GM10266 (cell line): Measurements from ENCODE around the gene LRRC42.

Source experiments
- DNase-seq: peaks from one replicate; pipeline ENCODE4 v3.0.0; 2012; ENCODE audit errors: extremely low spot score
- TF ChIP-seq, protein P1 (sequence below): IDR thresholded peaks from 2 replicates; pipeline ENCODE4 v1.5.1; 2012; ENCODE audit warnings: mild to moderate bottlenecking, low read depth; ENCODE audit not compliant: control insufficient read depth, insufficient read depth; ENCODE audit errors: missing control alignments

LRRC42 gene

GRCh38 chr1:53929246-53929960 is 16.7 kb upstream of the LRRC42 start:
- no peak for DNase-seq

DNA sequence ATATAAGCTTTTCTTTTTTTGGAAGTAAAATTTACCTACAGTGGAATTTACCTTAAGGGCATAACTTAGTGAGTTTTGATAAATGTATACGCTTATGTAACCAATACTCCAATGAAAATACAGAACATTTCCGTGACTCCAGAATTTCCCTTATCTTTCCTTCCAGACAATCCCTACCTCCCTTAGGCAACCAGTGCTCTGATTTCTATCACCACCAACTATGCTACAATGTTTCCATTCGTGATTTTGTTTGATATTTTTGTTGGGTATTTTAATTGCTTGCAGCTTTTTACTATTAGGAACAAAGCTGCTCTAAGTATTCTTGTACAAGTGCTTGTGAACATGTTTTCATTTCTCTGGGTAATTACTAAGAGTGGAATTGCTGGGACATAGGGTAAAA is 15.2 kb upstream of the LRRC42 start:
- TF ChIP-seq, protein P1, sequence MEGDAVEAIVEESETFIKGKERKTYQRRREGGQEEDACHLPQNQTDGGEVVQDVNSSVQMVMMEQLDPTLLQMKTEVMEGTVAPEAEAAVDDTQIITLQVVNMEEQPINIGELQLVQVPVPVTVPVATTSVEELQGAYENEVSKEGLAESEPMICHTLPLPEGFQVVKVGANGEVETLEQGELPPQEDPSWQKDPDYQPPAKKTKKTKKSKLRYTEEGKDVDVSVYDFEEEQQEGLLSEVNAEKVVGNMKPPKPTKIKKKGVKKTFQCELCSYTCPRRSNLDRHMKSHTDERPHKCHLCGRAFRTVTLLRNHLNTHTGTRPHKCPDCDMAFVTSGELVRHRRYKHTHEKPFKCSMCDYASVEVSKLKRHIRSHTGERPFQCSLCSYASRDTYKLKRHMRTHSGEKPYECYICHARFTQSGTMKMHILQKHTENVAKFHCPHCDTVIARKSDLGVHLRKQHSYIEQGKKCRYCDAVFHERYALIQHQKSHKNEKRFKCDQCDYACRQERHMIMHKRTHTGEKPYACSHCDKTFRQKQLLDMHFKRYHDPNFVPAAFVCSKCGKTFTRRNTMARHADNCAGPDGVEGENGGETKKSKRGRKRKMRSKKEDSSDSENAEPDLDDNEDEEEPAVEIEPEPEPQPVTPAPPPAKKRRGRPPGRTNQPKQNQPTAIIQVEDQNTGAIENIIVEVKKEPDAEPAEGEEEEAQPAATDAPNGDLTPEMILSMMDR: no peak
- DNase-seq: no peak

More at GRCh38 chr1:53929246-53929960, 16.7 kb upstream of the LRRC42 start:
- TF ChIP-seq, protein P1: no peak

DNA sequence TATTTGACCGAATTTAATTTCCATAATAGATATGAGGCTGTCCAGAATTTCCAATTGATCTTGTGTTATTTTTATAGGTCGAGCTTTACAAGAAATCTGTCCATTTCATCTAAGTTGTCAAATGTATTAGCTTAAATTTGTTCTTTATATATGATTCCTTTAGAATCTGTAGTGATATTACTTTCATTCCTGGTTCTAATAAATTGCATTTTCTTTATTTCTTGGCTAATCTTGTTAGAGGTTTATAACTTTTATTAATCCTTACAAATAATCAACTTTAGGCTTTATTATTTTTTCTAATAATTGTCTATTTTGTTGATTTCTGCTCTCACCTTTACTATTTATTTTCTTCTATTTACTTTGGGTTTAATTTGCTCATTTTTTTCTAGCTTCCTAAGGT is 14.6 kb upstream of the LRRC42 start:
- DNase-seq: no peak
- TF ChIP-seq, protein P1: no peak

- DNase-seq: no peak
- TF ChIP-seq, protein P1: no peak
Observed at GRCh38 chr1:53934170-53934765, 11.9 kb upstream of the LRRC42 start.

- TF ChIP-seq, protein P1: no peak
- DNase-seq: no peak
Observed at GRCh38 chr1:53936430-53936829, 9.7 kb upstream of the LRRC42 start.

DNA sequence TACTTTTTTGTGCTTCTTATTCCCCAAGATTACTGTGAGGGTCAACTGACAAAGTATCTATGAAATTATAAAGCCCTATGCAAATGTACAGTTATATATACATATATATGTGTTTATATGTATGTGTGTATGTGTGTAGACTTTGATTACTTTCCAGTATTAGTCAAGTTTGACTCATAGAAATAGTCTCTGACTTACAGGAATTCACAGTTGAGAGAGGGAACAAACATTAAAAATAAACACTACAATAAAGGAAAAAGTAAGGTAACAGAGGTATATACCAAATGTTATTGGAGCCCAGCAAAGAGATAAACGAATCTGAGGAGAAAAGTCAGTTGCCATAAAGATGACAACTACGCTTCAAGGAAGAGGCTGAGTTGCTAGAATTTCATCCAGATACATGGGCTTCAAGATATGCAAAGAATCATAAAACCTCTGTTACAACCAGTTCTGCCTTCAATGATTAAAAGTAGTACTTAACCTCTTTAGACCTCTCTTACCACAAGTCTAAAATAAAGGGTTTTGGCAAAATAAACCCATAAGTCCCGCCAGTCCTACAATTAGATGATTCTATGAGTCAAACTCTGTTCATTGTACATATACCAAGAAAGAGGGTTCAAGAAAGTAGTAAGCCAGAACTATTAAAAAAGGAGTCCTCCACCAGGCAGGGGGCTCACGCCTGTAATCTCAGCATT is 7.9 kb upstream of the LRRC42 start:
- no peak for DNase-seq

More for the DNA sequence above, 7.9 kb upstream of the LRRC42 start:
- TF ChIP-seq, protein P1: no peak
